Uterus (tissue), 4 donors: ENCODE measurements around the gene BBX. TPM values are rescaled to one million over a fixed set of nuclear protein-coding genes. Genes with fewer than 3 reads are reported as not detected.

Experiments
- DNase-seq, 2 donors: peaks; one replicate each; pipeline ENCODE4 v3.0.0-alpha.2; 2019 to 2020
- H3K27ac ChIP-seq, 2 donors: fragments of 200-600 bp; sonication (generic); 1 replicate in 1 of 2; 2 replicates in 1 of 2; pipeline ENCODE4 v1.5.1; 2016 to 2018
- H3K27me3 ChIP-seq, 2 donors: fragments of 200-600 bp; sonication (generic); one replicate each; pipeline ENCODE4 v1.5.1; 2018 to 2019; ENCODE audit warnings: control low read depth in 1 of 2
- H3K36me3 ChIP-seq, 2 donors: fragments of 200-600 bp; sonication (generic); one replicate each; pipeline ENCODE4 v1.5.1; 2019; ENCODE audit warnings: control low read depth in 1 of 2
- H3K4me1 ChIP-seq, 2 donors: fragments of 200-600 bp; sonication (generic); one replicate each; pipeline ENCODE4 v1.5.1; 2018 to 2019; ENCODE audit warnings: control low read depth in 1 of 2
- H3K4me3 ChIP-seq, 2 donors: fragments of 200-600 bp; sonication (generic); 1 replicate in 1 of 2; 2 replicates in 1 of 2; pipeline ENCODE4 v1.5.1; 2018 to 2019; ENCODE audit warnings: mild to moderate bottlenecking in 1 of 2
- H3K9me3 ChIP-seq, 2 donors: fragments of 200-600 bp; sonication (generic); one replicate each; pipeline ENCODE4 v1.5.1; 2019; ENCODE audit warnings: control low read depth in 1 of 2
- CTCF ChIP-seq, 4 experiments: fragments of 200-600 bp in 2 of 4; fragments of 450-650 bp in 2 of 4; sonication (generic) in 2 of 4; IDR thresholded peaks; one replicate each; pipeline ENCODE4 v1.5.1; 2016 to 2019; ENCODE audit warnings: antibody characterized with exemption in 4 of 4, mild to moderate bottlenecking in 2 of 4, moderate library complexity in 1 of 4
- POLR2A ChIP-seq, 2 donors: fragments of 450-650 bp; IDR thresholded peaks; one replicate each; pipeline ENCODE4 v1.6.1; 2016; ENCODE audit warnings: antibody characterized with exemption in 2 of 2, mild to moderate bottlenecking in 1 of 2, moderate library complexity in 1 of 2
- intact Hi-C: fragments of 100-400 bp; cut with DNase I; formaldehyde crosslinking; loops from one replicate; pipeline ENCODE4 v1.15.1; 2023; ENCODE audit warnings: low total_unique reads
- total RNA-seq, 4 donors: library from RNA; depleted of rRNA in 3 of 4; stranded (reverse); fragments of >200 nt in 3 of 4; gene quantifications; one replicate each; pipeline versions ENCODE4 v1.1.0 to v1.2.4, GENCODE V29; 2014 to 2023
- donor health status: DM: yes; HTN: yes; CAD: no.

Gene BBX
- total RNA-seq, 4 donors from 2014 or later = 21.5 to 106 (median 63.8) TPM

GRCh38 chr3:107767897-107768605 lies 245.3 kb downstream of the BBX start:
- intact Hi-C loops = no loop called here
- DNase-seq = no peak
- H3K9me3 ChIP-seq = no peaks in the 10 kb centered on the region
- H3K27ac ChIP-seq = no peak overlapping the region
- no peaks in the 10 kb centered on the region for H3K27me3 ChIP-seq
- no peak overlapping the region for H3K4me3 ChIP-seq
- no peak for TF ChIP-seq POLR2A (IDR thresholded peaks at IDR 0.05)
- no peak for TF ChIP-seq CTCF (IDR thresholded peaks at IDR 0.05)
- H3K4me1 ChIP-seq = no peaks in the 10 kb centered on the region
- no peaks in the 10 kb centered on the region for H3K36me3 ChIP-seq

- H3K27me3 ChIP-seq = no peaks in the 10 kb centered on the region
- no peak for DNase-seq
- H3K36me3 ChIP-seq = no peaks in the 10 kb centered on the region
- no peaks in the 10 kb centered on the region for H3K9me3 ChIP-seq
- intact Hi-C loops = no loop called here
- no peaks in the 10 kb centered on the region for H3K4me1 ChIP-seq
- no peak overlapping the region for H3K27ac ChIP-seq
- TF ChIP-seq CTCF (IDR thresholded peaks at IDR 0.05) = no peak
- no peak for TF ChIP-seq POLR2A (IDR thresholded peaks at IDR 0.05)
- H3K4me3 ChIP-seq = no peak overlapping the region
Measured at GRCh38 chr3:107769882-107770281, 247.1 kb downstream of the BBX start.

DNA sequence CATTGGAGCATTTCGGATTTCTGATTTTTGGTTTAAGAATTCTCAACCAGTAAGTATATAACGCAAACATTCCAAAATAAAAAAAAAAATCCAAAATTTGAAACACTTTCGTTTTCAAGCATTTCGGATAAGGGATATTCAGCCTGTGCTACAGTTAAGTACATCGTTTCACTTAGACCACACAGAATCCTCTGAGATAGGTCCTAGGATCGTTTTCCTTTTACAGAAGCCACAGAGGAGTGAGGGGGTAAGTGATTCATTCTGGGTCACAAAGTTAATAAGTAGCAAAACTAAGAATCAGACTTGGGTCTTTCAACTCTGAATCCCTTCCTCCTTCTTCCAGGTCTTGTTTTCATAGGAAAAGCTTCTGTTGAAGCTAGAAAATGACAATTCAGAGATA lies 249.3 kb downstream of the BBX start:
- DNase-seq = no peak

DNA sequence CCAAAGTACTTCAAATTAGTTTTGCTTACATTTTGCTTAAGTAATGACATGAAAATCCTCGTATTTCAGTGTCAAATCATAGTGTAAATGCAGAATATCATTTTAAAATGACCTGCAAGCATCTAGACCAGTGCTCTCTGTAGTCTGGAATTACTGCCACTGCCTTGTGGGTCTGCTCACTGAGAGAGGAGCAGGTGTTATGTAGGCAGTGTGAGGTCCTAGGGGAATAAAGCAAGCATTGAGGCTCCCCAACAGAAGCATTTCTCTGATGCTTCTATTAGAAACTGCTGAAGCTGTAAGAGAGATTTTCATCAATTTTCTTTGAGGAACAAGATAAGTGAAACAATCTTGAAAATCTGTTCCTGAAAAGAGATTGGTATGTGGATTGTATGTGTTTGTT lies 253.2 kb downstream of the BBX start:
- intact Hi-C loops = no loop called here
- TF ChIP-seq CTCF (IDR thresholded peaks at IDR 0.05) (no peak), POLR2A (IDR thresholded peaks at IDR 0.05) (no peak)
- Histone ChIP-seq H3K36me3 (no peaks in the 10 kb centered on the region), H3K9me3 (no peaks in the 10 kb centered on the region), H3K27me3 (no peaks in the 10 kb centered on the region), H3K4me1 (peaks cover 0 to 1% of the 10 kb centered on the region in 2 donors), H3K4me3 (no peak overlapping the region), H3K27ac (no peak overlapping the region)
- no peak for DNase-seq

More for the DNA sequence above, 249.3 kb downstream of the BBX start:
- intact Hi-C loops = no loop called here
- Histone ChIP-seq H3K36me3 (no peaks in the 10 kb centered on the region), H3K27ac (no peak overlapping the region), H3K9me3 (no peaks in the 10 kb centered on the region), H3K27me3 (no peaks in the 10 kb centered on the region), H3K4me1 (no peaks in the 10 kb centered on the region), H3K4me3 (no peak overlapping the region)
- TF ChIP-seq POLR2A (IDR thresholded peaks at IDR 0.05) (no peak), CTCF (IDR thresholded peaks at IDR 0.05) (no peak)

- no peak overlapping the region for H3K4me3 ChIP-seq
- TF ChIP-seq CTCF (IDR thresholded peaks at IDR 0.05) (no peak), POLR2A (IDR thresholded peaks at IDR 0.05) (no peak)
- DNase-seq = no peak
- H3K9me3 ChIP-seq = no peaks in the 10 kb centered on the region
- peaks cover 0 to 6% of the 10 kb centered on the region in 2 donors for H3K4me1 ChIP-seq
- intact Hi-C loops = no loop called here
- H3K36me3 ChIP-seq = no peaks in the 10 kb centered on the region
- H3K27ac ChIP-seq = no peak overlapping the region
- H3K27me3 ChIP-seq = no peaks in the 10 kb centered on the region
Measured at GRCh38 chr3:107781253-107781652, 258.5 kb downstream of the BBX start.
